Measurements from ENCODE around the gene PLEKHA1. TPM values are rescaled to one million over a fixed set of nuclear protein-coding genes. Genes with fewer than 3 reads are reported as not detected.

Gene PLEKHA1
- total RNA-seq, 8 experiments from 2014 or later, result 17.2 to 32.9 (median 28.9) TPM

- Histone ChIP-seq H3K27ac (no peak overlapping the region), H3K4me3 (no peak overlapping the region), H3K4me1 (replicated peaks in 1 of 2) (no peaks in the 10 kb centered on the region)
- no peak for ATAC-seq (replicated peaks in 6 of 8)
- 60 to 90% (median 86%) methylated on average over 1 to 3 of the region's 3 CpGs; no CpG with 5 or more reads in 5 of the 10 experiments for WGBS, 10 experiments
- in situ Hi-C loops (cut with MboI; ENCODE audit: low pct_unique_long_range_greater_than_20kb in 2 of 9, low sequenced_read_pairs in 9 of 9, unreplicated experiment in 9 of 9), result no loop called here
Measured at GRCh38 chr10:122420624-122421007, 46.1 kb downstream of the PLEKHA1 start.

- WGBS, 10 experiments, result 0 to 95% (median 80%) methylated on average over 1 to 3 of the region's 3 CpGs
- no peak overlapping the region for H3K4me3 ChIP-seq
- H3K4me1 ChIP-seq (replicated peaks in 1 of 2), result no peaks in the 10 kb centered on the region
- in situ Hi-C loops (cut with MboI; ENCODE audit: low pct_unique_long_range_greater_than_20kb in 2 of 9, low sequenced_read_pairs in 9 of 9, unreplicated experiment in 9 of 9), result no loop called here
- ATAC-seq (replicated peaks in 6 of 8), result peak in 1 of 8 experiments; percentile 21
- H3K27ac ChIP-seq, result no peak overlapping the region
Measured at GRCh38 chr10:122421054-122421625, 46.6 kb downstream of the PLEKHA1 start.

DNA sequence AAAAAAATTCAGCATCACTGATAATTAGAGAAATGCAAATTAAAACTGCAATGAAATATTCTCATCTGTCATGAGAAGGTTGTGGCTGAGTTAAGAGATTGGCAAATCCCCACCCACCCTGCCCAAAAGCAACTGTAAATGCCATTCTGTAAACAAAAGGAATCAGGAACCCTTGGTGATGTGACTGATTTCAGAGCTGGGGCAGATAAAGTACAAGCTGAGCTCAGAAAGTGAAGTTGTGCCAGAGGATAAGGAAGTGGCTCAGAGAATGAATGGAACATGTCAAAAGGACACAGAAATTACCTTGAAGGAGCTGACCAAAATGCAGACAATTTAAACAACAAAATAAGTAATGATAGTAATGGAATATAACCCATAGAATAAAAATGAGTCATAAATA lies 47.2 kb downstream of the PLEKHA1 start:
- no peak overlapping the region for H3K27ac ChIP-seq
- in situ Hi-C loops (cut with MboI; ENCODE audit: low pct_unique_long_range_greater_than_20kb in 2 of 9, low sequenced_read_pairs in 9 of 9, unreplicated experiment in 9 of 9), result no loop called here
- ATAC-seq (replicated peaks in 6 of 8), result no peak
- no peaks in the 10 kb centered on the region for H3K4me1 ChIP-seq (replicated peaks in 1 of 2)
- H3K4me3 ChIP-seq, result no peak overlapping the region

- H3K4me1 ChIP-seq (replicated peaks in 1 of 2), result no peaks in the 10 kb centered on the region
- H3K4me3 ChIP-seq, result no peak overlapping the region
- no peak for ATAC-seq (replicated peaks in 6 of 8)
- in situ Hi-C loops (cut with MboI; ENCODE audit: low pct_unique_long_range_greater_than_20kb in 2 of 9, low sequenced_read_pairs in 9 of 9, unreplicated experiment in 9 of 9), result no loop called here
- WGBS, 10 experiments, result 47 to 98% (median 82%) methylated on average over 1 to 5 of the region's 5 CpGs; no CpG with 5 or more reads in 2 of the 10 experiments
- no peak overlapping the region for H3K27ac ChIP-seq
Measured at GRCh38 chr10:122422266-122422989, 47.9 kb downstream of the PLEKHA1 start.

- Histone ChIP-seq H3K4me3 (no peak overlapping the region), H3K4me1 (replicated peaks in 1 of 2) (no peaks in the 10 kb centered on the region), H3K27ac (no peak overlapping the region)
- WGBS, 10 experiments, result 79 to 100% (median 100%) methylated on average over 1 to 2 of the region's 2 CpGs; no CpG with 5 or more reads in 1 of the 10 experiments
- in situ Hi-C loops (cut with MboI; ENCODE audit: low pct_unique_long_range_greater_than_20kb in 2 of 9, low sequenced_read_pairs in 9 of 9, unreplicated experiment in 9 of 9), result no loop called here
- ATAC-seq (replicated peaks in 6 of 8), result no peak
Measured at GRCh38 chr10:122424059-122424458, 49.6 kb downstream of the PLEKHA1 start.

GRCh38 chr10:122426829-122427228 lies 52.3 kb downstream of the PLEKHA1 start:
- in situ Hi-C loops (cut with MboI; ENCODE audit: low pct_unique_long_range_greater_than_20kb in 2 of 9, low sequenced_read_pairs in 9 of 9, unreplicated experiment in 9 of 9), result loop anchor here in 5 of 9 experiments (25.0 kb wide), 3 partner anchors 90 to 140 kb away; no protein-coding TSS in a partner anchor
- Histone ChIP-seq H3K4me1 (replicated peaks in 1 of 2) (no peaks in the 10 kb centered on the region), H3K4me3 (no peak overlapping the region), H3K27ac (no peak overlapping the region)
- peak in 1 of 8 experiments; percentile 36 for ATAC-seq (replicated peaks in 6 of 8)
- 64 to 88% (median 83%) methylated on average over 1 to 6 of the region's 6 CpGs; no CpG with 5 or more reads in 2 of the 10 experiments for WGBS, 10 experiments

GRCh38 chr10:122427280-122427679 lies 52.8 kb downstream of the PLEKHA1 start:
- H3K4me3 ChIP-seq, result no peak overlapping the region
- ATAC-seq (replicated peaks in 6 of 8), result no peak
- H3K27ac ChIP-seq, result no peak overlapping the region
- 47 to 100% (median 89%) methylated on average over 1 to 2 of the region's 2 CpGs for WGBS, 10 experiments
- no peaks in the 10 kb centered on the region for H3K4me1 ChIP-seq (replicated peaks in 1 of 2)
- in situ Hi-C loops (cut with MboI; ENCODE audit: low pct_unique_long_range_greater_than_20kb in 2 of 9, low sequenced_read_pairs in 9 of 9, unreplicated experiment in 9 of 9), result loop anchor here in 5 of 9 experiments (25.0 kb wide), 3 partner anchors 90 to 140 kb away; no protein-coding TSS in a partner anchor

- no peak overlapping the region for H3K4me3 ChIP-seq
- in situ Hi-C loops (cut with MboI; ENCODE audit: low pct_unique_long_range_greater_than_20kb in 2 of 9, low sequenced_read_pairs in 9 of 9, unreplicated experiment in 9 of 9), result loop anchor here in 5 of 9 experiments (25.0 kb wide), 3 partner anchors 98 to 148 kb away; no protein-coding TSS in a partner anchor
- no peaks in the 10 kb centered on the region for H3K4me1 ChIP-seq (replicated peaks in 1 of 2)
- WGBS, 10 experiments, result 0 to 55% (median 32%) methylated on average over 1 to 3 of the region's 3 CpGs
- H3K27ac ChIP-seq, result no peak overlapping the region
- ATAC-seq (replicated peaks in 6 of 8), result peak in 3 of 8 experiments; percentile 31 to 46 (median 36)
Measured at GRCh38 chr10:122435212-122435827, 60.8 kb downstream of the PLEKHA1 start.

GRCh38 chr10:122441961-122442360 lies 67.5 kb downstream of the PLEKHA1 start:
- Histone ChIP-seq H3K4me3 (no peak overlapping the region), H3K27ac (no peak overlapping the region), H3K4me1 (replicated peaks in 1 of 2) (peaks cover 4 to 10% of the 10 kb centered on the region in 2 donors)
- ATAC-seq (replicated peaks in 6 of 8), result peak in 7 of 8 experiments; percentile 82 to 100 (median 100)
- WGBS, 10 experiments, result 0 to 77% (median 35%) methylated on average over 1 to 7 of the region's 7 CpGs
- in situ Hi-C loops (cut with MboI; ENCODE audit: low pct_unique_long_range_greater_than_20kb in 2 of 9, low sequenced_read_pairs in 9 of 9, unreplicated experiment in 9 of 9), result loop anchor here in 5 of 9 experiments (25.0 kb wide), 3 partner anchors 105 to 155 kb away; no protein-coding TSS in a partner anchor

DNA sequence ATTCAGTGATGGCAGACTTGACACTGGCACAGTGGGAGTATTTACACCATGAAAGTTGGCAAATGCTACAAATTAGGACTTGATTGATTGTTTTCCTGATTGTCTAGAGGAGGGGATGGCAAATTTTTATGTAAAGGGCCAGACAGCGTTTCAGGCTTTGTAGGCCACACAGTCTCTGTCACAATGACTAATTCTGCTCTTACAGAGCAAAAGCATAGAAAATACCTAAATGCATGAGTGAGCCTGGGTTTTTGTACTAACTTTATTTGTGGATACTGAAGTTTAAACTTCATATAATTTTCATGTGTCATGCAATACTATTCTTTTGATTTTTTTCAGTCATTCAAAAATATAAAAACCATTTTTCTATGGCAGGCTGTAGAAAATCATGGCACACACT lies 71.0 kb downstream of the PLEKHA1 start:
- in situ Hi-C loops (cut with MboI; ENCODE audit: low pct_unique_long_range_greater_than_20kb in 2 of 9, low sequenced_read_pairs in 9 of 9, unreplicated experiment in 9 of 9), result loop anchor here in 5 of 9 experiments (25.0 kb wide), 3 partner anchors 108 to 158 kb away; no protein-coding TSS in a partner anchor

GRCh38 chr10:122445904-122446303 lies 71.4 kb downstream of the PLEKHA1 start:
- in situ Hi-C loops (cut with MboI; ENCODE audit: low pct_unique_long_range_greater_than_20kb in 2 of 9, low sequenced_read_pairs in 9 of 9, unreplicated experiment in 9 of 9), result loop anchor here in 5 of 9 experiments (25.0 kb wide), 3 partner anchors 109 to 159 kb away; no protein-coding TSS in a partner anchor
- no peak overlapping the region for H3K4me3 ChIP-seq
- peaks cover 4 to 10% of the 10 kb centered on the region in 2 donors for H3K4me1 ChIP-seq (replicated peaks in 1 of 2)
- no peak for ATAC-seq (replicated peaks in 6 of 8)
- no peak overlapping the region for H3K27ac ChIP-seq

More for the DNA sequence above, 71.0 kb downstream of the PLEKHA1 start:
- H3K4me1 ChIP-seq (replicated peaks in 1 of 2), result peaks cover 4 to 10% of the 10 kb centered on the region in 2 donors
- ATAC-seq (replicated peaks in 6 of 8), result no peak
- 57 to 87% (median 80%) methylated on average over 1 of the region's 1 CpG; no CpG with 5 or more reads in 5 of the 10 experiments for WGBS, 10 experiments
- no peak overlapping the region for H3K4me3 ChIP-seq
- H3K27ac ChIP-seq, result no peak overlapping the region

DNA sequence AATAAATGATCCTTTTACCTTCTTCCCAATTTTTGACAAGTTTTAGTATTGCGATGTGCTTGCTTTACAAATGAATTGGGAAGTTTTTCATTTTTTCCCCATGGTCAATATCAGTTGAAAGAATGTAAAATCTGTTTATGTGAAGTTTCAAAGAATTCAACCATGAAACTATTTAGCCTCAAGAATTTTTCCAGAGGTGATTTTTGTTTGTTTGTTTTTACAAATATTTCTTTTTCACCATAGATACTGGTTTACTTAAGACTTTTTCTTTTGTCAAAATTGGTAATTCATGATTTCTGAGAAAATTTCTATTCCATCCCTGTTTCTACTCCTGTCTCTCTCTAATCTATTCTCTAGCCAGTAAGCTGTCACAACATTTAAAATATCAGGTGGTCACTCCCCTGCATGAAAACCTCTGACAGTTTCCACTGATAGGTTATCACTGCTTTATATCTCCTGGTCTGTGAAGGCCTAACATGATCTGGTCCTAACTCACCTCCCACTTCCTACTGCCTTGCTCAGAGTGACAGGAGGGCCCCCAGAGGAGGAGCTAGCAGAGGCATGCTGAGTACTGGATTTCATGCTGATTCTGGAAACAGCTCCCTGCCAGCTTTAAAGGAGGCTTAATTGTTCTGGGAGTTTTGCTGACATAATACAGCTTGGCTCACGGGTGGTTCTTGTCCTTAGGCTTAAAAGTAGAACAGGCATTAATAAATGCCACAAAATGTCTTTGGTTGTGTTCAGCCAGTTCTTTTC lies 72.3 kb downstream of the PLEKHA1 start:
- peak; percentile 46 to 99 (median 78) for ATAC-seq (replicated peaks in 6 of 8)
- Histone ChIP-seq H3K27ac (no peak overlapping the region), H3K4me1 (replicated peaks in 1 of 2) (peaks cover 4 to 5% of the 10 kb centered on the region in 2 donors), H3K4me3 (no peak overlapping the region)
- WGBS, 10 experiments, result 47 to 100% (median 73%) methylated on average over 1 to 2 of the region's 2 CpGs
- in situ Hi-C loops (cut with MboI; ENCODE audit: low pct_unique_long_range_greater_than_20kb in 2 of 9, low sequenced_read_pairs in 9 of 9, unreplicated experiment in 9 of 9), result loop anchor here in 5 of 9 experiments (25.0 kb wide), 3 partner anchors 110 to 160 kb away; no protein-coding TSS in a partner anchor

Data from motor neuron (in vitro differentiated cells).